ENCODE measurements around the gene EPSTI1.
"Not testable (repeated sequence)": the region's sequence is repeated elsewhere in the genome, so short reads cannot be mapped to it uniquely, and the experiment has no call there.

Gene EPSTI1

DNA sequence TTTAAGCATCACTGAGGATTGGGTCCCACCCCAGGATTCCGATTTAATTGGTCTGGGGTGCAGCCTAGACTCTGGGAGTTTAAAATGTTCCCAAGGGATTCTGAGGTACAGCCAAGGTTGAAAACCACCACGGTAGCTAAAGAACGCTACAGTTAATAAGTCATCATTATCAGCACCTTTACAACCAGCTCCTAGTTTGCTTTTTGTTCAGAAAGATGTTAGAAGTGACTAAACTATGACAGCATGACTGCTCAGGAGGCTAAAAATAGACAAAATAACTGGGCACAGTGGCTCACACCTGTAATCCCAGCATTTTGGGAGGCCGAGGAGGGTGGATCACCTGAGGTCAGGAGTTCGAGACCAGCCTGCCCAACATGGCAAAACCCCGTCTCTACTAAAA is 11.7 kb upstream of the EPSTI1 start:
- no peak for DNase-seq

DNA sequence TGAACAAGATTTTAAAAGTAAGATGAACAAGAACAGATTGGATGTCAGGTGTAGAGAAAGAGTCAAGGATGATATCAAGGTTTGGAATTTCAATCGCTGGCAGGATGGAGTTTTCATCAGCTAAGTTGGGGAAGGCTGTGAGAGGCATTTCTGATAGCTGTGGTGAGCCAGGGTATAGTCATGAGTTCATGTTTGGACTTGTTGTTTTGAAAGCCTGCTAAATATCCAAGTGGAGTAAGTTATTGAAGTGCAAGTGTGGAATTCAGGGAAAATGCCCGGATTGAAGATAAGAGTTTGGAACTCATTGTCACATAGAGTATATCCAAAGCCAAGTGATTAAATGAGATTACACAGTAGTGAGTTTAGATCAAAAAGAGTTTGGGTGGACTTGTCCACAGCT is 11.0 kb upstream of the EPSTI1 start:
- no peak for DNase-seq

DNA sequence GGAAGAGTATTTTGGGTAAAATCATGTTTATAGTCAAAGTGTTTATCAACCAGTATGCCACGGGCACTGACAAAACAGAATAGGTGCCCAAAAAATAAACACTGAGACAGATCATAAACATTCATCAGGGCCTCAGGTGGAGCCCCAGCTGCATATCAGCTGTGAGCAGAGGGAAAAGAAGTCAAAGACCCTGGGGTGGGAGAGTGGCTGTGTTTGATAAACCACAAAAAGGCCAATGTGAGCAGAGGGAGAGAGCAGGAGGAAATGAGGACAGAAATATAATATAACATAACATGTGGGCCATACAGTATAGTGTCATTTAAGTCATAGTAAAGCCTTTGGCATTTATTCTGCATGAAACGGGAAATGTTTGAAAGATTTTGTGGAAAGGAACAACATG is 10.0 kb upstream of the EPSTI1 start:
- DNase-seq, result no peak

DNA sequence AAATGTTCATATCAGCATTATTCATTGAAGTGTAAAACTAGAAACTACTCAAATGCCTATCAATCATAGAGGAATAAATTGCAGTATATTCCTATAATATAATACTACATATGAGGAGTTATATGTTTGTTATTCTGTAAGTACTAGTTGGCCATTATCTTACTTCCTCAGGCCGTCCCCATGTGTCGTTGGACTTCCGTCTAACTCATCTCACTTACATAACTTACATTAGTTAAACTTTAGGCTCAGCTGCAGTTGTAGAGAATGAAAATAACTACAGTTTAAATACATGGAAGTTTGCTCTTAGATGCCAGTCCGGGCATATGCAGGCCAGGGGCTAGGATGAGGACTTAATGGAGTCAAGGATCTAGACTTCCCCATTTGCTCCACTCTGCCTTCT is 8.6 kb upstream of the EPSTI1 start:
- no peak for DNase-seq

DNA sequence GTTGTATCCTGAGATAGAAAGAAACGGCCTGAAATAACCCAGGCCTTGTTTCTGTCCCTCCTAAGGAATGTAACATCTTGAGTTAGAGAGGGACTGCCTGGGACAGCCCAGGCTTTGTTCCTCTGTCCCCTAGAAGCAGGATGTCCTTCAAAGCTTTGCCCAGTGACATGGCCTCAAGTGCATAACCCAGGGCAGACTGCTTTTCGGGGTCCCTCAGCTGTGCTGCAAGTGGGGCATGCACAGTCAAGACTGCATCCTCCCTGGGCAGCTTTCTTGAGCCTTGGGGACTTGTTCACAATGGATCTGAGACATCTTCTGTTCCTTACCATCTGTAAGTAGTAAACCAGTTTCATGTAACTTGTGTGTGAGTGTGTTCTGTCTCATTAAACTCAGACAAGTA is 7.5 kb upstream of the EPSTI1 start:
- DNase-seq, result no peak

DNA sequence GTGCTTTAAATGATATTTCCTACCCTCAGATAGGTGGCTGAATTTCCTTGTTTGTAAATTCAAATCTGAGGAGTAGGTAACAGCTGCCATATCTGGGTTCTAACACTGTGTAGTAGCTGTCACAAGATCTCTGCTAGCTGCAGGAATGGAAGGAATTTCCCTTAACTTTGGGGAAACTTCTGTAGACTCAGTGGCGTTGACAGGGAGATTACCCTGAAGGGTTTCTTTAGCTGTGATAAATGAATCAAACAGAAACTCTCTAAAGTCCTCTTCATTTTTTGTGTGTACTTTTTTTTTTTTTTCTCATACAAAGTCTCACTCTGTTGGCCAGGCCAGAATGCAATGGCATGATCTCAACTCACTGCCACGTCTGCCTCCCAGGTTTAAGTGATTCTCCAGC is 5.3 kb upstream of the EPSTI1 start:
- DNase-seq, result no peak

DNA sequence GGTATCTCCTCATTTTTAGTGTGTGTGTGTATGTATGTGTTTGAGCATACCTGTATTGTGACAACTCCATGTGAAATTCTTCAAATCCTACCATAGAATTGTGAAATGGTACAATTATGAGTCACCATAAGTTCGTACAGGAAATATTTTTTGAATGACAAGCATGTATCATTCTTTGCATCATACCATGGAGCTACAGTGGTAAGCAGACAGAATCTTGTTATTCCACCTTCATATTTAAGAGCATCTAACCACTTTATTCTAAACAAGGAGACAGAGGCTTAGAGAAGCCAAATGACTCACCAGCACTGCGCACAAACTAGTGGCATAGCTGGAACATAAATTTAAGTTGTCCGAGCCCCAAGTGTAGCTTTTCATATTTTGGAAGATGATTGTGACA is 4.5 kb upstream of the EPSTI1 start:
- DNase-seq, result no peak

DNA sequence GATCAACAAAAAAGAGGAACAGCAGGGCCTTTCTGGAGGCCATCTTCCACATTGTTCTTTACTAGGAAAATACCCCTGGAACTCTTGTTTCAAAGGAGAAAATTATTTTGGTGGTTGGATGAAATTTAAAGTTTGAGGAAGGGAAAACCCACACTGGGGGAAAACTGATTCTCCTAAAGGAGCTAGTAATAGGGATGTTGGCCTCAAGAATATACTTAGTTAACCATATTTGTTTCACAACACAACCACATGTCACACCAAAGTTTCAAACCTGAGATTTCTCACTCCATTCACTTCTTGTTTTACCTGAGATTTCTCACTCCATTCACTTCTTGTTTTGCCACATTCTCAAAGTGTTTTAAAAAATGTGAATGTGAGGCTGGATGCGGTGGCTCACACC is 2.8 kb upstream of the EPSTI1 start:
- no peak for DNase-seq

DNA sequence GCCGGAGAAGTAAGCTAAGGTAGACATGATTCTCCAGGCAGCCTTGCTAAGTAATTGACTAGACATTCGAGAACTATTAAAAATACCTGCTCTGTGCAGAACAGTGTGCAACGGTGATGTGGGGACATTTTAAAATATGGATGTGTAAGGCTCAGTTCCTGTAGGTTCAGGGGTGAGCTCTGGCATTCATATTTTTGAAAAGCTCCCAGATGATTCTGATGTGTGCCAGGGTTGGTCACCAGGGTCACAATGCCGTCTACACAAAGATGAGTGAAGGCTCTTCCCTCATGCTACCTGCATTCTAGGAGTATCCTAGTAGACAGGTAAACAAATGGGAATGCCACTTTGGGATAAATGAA is 702 bp upstream of the EPSTI1 start:
- DNase-seq, result no peak

DNA sequence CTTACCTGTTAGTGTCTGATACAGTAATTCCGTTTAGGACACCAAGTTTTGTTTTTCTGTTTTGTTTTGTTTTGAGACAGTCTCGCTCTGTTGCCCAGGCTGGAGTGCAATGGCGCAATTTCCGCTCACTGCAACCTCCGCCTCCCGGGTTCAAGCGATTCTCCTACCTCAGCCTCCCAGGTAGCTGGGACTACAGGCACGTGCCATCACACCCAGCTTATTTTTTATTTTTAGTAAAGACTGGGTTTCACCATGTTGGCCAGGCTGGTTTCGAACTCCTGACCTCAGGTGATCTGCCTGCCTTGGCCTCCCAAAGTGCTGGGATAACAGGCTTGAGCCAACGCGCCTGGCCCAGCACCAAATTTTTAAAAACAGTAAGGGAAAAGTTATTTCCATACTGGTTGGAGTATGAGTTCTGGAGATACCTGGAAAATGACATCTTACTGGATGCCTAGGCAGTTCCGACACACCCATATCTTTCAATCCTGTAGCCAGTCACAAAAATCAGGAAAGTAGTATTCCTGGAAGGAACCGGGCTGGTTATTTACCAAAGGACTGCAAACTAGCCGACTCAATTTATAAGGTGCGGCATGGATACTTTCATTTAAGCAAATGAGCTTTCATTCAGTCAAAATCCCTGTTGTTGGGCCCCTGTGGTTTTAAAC is 676 bp downstream of the EPSTI1 start:
- DNase-seq, result not testable (repeated sequence)

DNA sequence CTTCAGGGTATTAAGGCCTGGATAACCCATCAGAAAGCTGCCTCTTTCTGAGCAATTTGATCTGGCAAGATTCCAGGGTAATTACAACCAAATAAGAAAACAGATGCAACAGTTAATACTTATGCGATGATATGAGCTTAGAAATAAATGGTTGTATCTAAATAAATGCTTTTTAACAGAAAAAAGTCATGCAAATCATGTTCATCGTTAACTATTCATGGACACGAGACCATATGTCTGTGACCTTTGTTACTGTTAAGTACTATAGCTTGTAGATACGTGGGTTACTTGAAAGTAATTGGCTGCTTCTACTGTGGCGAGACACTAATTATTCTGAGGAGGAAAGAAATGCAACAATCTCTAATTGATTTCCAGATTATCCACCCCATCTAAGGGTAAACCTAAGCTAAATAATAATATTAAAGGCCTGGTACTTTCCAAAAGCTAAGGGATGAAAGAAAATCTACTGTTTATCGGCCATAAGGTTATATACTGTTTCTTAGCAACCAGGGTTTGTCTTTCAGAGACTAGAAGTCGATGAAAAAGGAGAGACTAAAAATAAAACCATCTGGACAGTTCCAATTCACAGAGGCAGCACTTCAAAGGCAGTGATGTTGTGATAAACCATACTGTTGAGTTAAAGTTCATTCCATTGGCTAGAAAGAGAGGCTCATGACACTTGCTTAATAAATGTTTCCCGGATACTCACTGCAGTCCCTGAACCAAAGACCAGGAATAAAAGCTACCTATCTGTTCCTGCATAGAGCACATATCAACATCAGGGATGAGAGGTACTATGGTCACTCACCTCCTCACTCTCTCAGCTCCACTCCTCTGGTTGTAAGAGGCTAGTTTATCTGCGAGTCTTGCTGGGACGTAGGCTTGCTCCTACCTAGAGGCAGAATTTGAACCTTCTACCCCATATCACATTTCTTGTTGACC is 1.5 kb downstream of the EPSTI1 start:
- no peak for DNase-seq

DNA sequence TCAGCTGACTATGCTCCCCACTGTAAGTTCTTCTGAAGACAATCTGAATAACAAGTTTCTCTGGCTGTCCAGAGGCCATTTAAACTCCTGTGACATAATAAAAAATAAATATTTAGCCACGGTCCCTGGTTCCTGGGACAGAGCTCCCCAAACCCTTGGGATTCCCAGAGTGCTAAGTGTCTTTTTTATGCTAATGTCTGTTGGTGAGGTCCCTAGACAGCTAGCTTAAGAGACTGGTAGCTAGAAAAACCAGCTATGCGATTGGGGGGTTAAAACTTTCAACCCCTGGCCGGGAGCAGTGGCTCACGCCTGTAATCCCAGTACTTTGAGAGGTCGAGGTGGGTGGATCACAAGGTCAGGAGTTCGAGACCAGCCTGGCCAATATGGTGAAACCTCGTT is 5.9 kb downstream of the EPSTI1 start:
- DNase-seq, result no peak

DNA sequence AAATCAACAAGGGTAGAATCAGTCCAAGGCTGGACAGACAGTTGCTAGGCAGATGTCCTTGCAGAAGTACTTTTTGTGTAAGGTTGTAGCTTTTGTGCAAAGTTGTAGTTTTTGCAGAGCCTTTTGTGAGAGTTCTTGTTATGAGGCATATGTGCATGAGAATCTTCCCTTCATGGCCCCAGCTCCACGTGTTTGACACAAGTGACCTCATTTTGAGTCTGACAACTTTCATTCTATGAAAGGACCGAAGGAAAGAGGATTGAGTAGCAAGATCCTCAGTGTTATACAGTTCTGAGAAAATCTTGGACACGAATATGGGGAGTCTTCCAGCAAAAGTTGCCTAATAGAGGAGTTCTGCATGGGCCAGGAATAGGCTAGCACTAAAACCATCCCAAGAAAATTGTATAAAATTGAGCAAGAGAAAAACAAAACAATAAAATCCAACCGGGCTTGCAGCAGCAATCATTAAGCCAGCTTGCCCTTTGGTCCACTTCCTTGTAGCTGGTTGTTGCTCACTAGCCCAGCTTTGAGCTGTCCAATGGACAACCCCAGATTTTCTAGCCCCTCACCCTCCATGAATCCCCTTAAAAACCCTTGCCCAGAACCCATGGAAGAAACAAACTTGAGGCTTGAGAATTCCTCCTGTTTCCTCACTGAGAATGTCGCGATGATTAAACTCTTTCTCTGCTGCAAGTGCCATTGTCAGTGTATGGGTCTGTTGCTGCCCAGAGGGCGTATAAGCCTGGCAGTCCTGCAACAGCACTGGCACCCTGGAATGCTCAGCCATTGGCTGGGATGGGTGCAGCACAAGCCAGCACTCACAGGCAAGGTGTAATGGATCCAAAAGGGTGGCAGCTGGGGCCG is 6.5 kb downstream of the EPSTI1 start:
- DNase-seq, result no peak

DNA sequence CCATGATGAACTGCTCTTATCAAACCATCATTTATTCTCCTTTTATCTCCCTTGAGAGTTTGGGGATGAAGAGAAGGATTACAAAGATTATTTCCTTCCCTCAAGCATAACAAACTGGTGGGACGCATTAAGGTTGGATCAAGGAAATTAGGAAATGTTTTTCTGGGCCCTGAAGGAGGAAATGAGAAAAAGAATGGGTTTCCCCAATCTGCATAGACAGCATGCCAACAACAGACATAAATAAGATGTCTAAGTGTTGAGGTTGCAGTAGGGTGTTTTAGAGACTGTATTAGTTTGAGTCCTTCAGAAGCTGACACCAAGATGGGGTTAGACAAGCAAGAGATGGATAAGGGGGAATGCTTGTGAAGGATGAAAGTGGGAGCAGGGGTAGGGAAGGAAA is 7.3 kb downstream of the EPSTI1 start:
- DNase-seq, result no peak

DNA sequence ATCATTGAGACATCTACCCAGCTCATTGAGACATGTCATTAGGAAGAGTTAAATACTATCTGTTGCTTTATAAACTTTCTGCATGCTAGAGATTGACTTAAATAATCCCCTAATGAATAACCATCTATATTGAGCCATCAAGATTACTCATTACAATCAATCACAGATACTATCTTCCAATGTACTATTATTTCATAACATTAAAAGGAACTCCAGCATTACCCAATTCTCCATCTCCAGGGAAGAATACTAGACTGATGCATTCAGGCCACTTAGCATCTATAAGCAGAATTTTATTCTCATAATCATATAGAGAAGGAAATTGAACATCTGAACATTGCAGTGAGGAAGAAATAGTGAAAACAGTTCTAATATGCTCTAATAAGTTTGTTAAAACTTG is 8.0 kb downstream of the EPSTI1 start:
- no peak for DNase-seq

DNA sequence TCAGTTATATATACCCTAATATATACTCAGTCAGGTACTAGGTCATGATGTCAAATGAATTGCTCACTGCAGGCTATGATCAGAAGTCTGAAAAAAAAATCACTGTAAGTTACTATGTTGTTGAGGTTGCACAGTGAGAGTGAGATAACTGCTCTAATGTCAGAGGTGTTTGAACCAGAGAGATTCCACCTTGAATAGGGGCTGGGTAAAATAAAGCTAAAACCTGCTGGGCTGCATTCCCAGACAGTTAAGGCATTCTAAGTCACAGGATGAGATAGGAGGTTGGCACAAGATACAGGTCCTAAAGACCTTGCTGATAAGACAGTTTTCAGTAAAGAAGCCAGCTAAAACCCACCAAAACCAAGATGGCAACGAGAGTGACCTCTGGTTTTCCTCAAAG is 10.2 kb downstream of the EPSTI1 start:
- DNase-seq, result no peak

DNA sequence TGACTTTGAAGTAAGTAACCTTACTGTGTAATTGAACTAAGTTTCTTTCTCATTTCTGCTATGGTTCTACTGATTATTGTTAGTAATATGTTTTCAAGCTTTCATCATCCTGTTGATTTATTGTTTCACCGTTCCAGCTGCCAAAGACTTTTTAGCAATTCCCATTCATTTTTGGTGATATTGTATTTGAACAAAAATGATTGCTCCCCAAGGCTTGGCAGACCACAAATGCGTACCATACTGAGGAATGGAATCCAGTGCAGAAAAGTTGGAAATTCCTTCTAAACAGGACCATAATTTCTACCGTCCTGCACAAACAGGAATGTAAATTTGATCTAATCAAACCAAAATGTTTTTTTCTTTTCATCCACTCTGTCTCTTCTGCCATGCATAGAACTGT is 10.7 kb downstream of the EPSTI1 start:
- no peak for DNase-seq

DNA sequence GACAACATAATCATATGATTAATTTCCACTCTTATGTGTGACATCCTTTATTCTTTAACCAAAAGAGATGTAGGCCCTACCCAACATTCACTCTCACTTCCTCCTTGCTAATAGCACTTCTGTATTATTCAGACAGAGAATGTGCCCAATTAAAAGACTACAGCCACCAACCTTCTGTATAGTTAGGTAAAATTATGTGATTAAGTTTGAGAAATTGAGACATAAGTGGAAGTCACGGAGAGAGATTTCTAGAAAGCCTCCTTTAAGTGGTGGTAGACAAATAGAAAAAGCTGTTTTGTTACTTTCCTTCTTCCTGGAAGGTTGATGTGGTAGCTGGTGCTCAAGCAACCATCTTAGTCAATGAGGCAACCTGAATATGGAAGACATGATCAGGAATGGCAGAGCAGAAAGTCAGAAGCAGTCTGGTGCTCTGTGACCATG is 14.8 kb downstream of the EPSTI1 start:
- no peak for DNase-seq

DNA sequence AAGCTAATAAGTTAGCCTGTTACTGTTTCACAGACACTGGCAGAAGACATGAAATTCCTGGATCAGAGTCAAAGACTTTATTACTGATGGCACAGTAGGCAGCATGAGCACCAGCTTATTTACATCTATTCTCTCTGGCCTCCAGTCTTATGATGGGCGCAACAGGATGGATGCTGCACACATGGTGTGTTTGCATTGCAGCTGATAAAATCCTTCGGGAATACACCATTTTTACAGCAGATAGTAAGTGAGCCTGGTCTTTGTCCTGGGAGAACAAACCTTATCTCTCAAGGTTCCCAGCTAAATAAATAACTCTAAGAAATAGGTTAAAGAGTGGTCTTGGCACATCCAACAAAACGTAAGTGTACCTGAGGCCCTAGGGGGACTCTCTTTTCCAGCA is 16.0 kb downstream of the EPSTI1 start:
- no peak for DNase-seq

DNA sequence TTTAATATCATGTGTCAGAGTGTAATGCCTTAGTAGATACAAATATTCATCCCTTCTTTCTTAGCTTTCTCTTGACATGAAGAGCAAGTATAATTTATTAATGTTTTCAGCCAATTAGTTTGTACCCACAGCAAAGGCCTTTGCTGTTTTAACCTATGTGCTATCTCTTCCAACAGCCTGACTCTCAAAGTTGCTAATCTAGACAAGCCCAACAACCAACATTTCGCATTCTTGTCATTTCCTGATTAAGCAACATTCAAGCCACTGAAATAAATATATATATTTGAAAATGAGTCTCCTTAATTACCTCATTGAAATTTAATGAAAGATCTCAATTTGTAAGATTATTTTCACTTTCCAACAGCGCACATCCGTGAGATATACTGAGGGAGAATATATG is 18.5 kb downstream of the EPSTI1 start:
- DNase-seq, result no peak

DNA sequence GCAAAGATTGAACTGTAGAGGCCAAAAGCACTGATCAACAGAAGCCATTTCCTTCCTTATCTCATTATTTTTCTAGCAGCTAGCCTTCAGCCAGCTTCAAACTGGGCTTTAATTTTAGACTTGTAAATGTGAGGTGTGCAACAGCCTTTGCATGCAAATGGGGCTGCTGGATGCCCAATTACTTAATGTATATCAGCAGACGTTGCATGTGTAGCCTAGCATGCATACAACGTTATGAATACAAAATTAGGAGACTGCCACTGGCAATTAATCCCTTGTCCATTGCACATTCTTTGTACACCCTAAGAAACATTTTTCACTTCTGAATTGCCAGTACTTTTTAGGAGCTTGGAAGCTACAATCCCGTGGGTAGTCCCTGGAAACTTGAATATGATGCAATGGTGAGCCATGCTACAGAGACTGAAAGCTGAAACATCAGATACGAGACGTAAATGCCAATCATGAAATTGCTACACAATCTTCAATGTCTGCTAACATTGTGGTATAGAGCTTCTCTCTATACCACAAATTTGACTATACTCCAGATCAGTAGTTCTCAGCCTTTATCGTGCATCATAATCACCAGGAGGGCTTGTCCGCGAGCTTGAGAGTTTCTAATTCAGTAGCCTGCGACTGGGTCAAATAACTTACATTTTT is 20.2 kb downstream of the EPSTI1 start:
- no peak for DNase-seq

DNA sequence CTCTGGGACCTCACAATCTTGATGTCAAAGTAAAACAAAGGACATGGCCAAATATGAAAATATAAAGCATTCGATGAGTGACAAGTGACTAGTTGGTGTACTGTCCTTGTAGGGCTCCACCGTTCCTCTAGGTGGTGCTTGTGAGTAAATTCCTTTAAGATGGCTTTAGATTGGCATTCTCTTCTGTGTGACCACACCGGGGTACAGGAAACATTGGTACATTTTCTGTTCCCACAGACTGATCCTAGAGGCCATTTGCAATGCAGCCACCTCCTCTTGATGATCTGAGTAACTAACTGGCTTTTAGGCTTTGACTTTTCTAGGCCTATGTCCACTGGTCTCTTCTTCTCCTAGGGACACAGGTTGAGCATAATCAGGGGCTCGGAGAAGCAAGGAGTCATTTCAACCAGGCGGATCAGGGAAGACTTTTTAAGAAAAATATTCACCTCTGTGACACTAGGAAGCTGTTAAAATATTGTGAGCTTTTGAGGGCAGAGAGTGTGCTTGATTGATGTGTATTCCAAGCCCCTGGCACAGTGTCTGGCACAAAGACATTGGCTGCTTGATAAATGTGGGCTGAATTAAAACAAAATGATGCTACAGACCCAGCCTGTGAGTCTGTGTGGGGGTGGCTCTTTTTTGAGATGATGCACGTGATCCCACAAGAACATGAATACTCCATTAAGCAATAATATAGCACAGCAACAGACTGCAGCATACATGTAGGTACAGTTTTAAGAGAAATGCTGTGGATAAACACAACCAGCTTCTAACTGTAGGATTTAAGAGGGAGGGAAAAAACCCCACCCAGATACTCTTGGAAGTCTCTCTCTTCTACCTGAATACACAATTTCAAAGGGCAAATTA is 21.0 kb downstream of the EPSTI1 start:
- DNase-seq, result peak; percentile 7

Data from GF-D8 (cell line).